Stimulated activated CD8-positive, alpha-beta memory T cell treated with anti-CD3 and anti-CD28 coated beads, Interleukin-4, amount 100 ng/mL, for 48 hours (primary cell): ENCODE data around the gene MST1.
A peak's percentile ranks its signal among the peaks of the same experiment; 100 is the strongest.

ENCODE experiments used
- DNase-seq: peaks from one replicate; pipeline ENCODE4 v3.0.0-alpha.2; 2020

The MST1 gene

DNA sequence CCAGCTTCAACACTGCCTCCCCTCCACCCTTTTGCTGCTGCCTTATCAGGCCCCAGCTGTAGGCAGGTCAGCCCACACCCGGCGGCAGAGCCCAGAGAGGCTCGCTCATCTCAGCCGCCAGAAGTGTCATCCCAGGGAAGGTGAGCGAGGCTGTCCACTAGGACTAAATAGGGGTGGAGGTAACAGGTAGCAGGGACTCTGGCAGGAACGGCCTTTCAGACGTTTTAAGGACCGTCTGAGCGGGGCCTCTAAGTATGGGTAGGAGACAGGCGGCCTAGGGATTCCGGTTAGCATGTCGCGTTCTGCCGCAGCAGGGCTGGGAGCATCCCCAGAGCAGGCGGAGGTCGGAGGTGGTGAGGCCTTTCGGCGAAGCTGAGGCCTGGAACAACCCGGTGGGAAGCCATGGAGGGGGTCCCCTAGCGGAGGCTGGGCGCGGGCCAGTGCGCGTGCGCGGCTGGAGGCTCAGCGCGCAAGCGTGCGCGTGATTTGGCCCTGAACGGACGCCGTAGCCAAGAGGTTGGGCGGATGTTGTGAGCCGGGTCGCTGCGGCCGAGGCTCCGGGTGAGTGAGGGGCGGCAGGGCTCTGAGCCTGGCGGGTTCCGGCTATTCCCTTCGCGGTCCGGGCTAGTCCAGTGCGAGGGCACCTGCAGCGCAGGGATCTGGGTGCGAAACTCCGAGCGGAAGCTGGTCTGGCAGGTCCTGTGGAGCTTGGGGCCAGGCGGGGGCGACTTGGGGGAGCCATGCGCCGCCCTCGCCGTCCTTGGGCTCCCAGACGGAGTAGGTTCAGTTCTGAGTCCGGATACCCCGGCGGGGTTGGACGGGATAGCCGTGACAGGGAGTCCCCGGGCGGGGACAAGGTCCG, at the start of gene MST1, which contains the start of gene RNF123:
MST1 (minus strand) TSS at position 429 of the 862 bp plus-strand sequence. CDS start 783 bp downstream, outside the sequence.
RNF123 (plus strand) TSS at position 512 of the 862 bp plus-strand sequence. CDS start 1,609 bp downstream, outside the sequence.
- DNase-seq: peak; percentile 96

DNA sequence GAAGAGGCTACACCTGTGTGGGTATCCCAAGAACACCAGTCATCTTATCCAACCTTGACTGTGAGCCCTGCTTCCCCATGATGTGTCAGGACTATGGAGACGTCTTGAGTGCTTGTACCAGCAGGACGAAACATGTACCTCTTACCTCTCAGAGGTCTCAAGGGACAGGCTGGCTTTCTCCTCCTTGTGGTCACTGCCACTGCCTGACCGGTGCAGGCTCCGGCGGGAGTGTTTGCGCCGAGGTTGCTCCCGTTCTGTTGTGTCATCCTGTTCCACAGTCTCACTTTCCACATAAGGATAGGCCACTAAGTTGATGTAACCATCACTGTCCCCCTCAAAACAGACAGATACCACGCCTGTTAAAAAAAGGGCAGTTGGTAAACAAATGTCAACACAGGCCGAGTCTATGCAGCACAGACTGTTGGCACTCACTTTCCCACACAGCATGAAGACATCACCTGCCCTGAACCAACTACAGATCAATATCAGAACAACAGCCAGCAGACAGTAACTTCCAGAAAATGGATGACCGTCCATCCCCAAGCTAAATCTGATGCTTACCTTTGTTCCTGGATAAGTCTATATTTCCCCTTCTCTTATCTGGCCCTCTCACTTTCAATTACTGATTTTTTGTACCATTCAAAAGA, 48.9 kb upstream of the MST1 start:
- no peak for DNase-seq

DNA sequence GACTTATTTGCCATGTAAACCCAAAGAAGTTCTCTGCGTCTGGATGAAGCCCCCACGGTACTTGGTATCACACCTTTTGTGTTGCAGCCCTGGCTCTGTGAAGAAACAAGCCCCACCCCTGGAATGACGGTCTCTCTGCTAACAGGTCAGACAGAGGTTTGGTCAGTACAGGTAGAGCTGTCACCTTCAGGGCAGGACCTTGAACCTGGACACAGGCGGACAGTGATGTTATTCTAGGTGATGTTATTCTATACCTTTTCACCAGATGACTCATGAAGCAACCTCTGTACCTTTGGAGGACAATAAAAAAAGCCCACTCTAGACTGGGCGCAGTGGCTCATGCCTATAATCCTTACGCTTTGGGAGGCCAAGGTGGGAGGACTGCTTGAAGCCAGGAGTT, 45.5 kb upstream of the MST1 start:
- DNase-seq: no peak

DNA sequence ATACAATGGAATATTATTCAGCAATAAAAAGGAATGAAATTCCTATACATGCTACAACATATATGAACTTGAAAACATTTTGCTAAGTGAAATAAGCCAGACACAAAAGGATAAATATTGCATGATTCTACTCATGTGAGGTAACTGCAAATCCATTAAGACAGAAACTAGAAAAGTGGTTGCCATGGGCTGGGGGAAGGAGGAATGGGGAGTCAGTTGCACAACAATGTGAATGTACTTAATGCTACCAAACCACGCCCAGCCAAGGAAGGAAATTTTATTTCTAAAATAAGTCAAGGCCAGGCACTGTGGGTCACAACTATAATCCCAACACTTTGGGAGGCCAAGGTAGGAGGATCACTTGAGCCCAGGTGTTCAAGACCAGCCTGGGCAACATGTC, 44.3 kb upstream of the MST1 start:
- no peak for DNase-seq

DNA sequence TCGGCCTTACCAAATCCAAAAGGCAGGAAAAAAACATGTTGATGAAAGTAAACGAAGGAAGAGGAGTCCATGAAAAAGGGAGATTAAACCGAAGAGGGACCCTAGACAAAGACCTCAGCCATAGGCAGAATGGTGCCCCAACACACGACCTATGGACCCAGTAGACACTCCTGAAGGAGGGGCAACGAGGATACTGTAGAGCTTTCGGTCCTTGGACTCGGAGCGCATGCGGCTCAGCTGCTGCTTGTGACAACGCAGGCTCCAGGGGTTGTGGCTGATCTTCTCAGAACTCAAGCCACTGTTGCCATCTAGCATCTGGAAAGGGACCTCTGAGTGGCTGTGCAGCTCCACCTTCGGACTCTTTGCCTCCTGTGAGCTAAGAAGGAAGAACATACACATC, 43.3 kb upstream of the MST1 start:
- DNase-seq: no peak

DNA sequence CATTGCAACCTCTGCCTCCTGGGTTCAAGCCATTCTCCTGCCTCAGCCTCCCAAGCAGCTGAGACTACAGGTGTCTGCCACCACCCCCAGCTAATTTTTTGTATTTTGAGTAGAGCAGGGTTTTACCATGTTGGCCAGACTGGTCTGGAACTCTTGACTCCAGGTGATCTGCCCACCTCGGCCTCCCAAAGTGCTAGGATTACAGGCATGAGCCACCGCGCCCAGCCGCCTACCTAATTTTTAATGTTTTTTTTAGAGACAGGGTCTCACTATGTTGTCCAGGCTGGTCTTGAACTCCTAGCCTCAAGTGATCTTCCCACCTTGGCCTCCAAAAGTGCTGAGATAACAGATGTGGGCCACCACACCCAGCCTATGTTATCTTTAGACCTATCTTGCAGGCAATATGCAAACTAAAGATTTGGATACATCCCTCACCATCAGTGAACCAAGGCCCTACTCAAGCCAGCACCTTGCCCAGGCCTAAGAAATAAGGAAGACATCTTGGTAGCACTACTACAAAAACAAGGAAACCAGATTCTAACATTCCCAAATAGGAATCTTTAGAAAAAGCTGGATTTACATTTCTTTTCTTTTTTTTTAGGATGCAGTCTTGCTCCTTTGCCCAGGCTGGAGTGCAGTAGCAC, 40.8 kb upstream of the MST1 start:
- DNase-seq: no peak

DNA sequence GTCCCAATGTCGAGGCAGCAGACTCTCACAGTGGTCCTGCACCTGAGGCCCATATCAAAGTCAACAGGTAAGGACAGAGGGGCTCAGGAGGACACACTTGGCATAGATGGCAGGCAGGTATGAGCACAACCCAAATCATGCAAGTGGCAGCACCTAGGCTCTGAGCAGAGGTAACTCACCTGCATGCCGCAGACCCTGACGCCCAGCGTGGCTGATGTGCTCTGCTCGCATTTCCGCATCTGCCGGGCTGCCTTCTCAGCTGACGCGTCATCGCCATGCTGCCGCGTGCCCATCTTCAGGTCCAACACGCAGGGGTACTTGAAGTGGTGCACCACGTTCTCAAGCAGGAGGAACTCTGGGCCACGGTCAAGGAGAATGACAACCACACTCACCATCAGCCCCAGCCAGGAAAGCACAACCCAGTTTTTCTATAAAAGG, 38.7 kb upstream of the MST1 start:
- no peak for DNase-seq

DNA sequence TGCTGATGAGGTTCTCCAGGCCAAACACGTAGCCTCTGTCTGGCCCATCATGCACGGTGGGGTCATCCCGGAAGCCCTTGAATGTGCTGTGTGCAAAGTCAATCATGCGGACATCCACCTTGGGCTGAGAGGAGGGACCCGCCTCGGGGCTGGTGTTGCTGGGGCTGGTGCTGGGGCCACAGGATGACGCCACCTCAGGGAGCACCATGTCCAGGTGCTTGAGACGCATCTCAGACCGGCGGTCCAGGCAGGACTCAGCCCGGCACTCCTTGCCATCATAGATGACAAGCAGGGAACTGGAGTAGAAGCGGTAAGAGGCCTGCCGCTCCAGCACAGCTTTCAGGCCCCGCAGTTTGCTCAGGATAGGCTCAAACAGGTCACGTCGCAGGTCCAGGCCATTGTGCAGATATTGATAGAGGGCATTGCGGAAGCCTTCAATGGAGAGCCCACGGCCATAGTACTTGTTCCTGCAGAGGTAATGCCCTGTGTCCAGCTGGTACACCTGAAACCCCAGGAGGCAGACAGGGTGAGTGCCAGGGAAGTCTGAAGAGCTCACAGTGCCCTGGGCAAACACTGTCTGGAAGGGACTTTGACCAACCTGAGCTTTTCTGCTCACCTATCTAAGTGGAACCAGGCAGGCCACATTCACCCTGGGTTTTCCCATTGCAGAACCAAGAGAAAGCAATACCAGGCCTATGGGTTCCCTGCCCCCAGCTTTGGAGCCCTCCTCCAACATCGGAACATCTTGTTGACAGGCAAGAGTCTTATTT, 38.1 kb upstream of the MST1 start:
- no peak for DNase-seq

DNA sequence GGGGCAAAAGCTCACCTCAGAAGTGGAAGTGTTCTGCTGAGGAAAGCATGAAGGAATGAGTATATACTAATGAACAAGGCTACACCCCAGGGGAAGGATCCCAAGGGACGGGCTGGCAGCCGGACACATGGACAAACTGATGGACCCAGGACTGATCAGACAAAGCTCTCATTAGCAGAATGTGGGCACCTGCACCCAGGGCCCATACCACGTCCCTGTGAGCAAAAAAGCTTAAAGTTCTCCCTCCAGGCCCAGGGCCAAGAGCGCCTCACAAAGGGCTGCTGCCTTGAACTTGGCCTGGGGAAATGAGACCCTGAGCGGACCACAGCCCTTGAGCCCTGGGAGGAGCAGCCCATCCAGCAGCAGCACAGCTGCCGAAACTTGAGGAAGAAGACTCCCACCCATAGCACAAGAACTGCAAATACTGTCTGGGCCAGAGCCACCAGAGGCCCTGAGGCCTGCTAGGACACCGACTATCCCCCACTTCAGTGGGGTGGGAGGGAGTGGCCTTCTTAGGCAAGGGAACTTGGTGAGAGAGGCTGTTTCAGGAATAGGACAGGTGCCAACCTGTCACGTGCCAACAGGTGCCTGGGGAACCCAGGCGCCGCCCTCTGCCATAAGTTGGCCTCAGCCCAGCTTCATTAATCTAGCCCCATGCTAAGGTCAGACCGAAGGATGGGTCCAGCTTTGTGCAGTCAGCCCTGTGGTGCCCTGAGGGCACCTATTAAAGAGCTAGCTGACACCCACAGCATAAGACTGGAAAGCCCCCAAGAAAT, 36.8 kb upstream of the MST1 start:
- DNase-seq: no peak

DNA sequence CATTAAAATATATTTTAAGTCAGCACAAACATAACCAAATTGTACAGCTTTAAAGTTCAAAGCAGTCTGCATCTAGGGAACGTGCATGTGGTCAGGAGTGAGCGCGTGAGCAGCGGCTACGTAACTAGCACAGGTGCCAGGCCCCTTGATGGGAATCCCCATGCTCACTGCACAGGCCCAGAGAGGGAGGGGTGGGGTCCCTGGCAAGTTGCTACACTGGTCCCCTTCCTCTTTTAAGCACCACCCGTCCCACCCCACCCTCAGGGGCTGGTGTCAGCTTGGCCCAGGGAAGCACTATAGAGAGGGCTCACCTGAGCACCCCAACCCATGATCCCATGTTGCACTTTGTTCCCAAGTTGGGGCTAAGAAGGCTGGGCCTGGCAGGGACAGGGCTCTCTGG, 35.3 kb upstream of the MST1 start:
- DNase-seq: peak; percentile 47

DNA sequence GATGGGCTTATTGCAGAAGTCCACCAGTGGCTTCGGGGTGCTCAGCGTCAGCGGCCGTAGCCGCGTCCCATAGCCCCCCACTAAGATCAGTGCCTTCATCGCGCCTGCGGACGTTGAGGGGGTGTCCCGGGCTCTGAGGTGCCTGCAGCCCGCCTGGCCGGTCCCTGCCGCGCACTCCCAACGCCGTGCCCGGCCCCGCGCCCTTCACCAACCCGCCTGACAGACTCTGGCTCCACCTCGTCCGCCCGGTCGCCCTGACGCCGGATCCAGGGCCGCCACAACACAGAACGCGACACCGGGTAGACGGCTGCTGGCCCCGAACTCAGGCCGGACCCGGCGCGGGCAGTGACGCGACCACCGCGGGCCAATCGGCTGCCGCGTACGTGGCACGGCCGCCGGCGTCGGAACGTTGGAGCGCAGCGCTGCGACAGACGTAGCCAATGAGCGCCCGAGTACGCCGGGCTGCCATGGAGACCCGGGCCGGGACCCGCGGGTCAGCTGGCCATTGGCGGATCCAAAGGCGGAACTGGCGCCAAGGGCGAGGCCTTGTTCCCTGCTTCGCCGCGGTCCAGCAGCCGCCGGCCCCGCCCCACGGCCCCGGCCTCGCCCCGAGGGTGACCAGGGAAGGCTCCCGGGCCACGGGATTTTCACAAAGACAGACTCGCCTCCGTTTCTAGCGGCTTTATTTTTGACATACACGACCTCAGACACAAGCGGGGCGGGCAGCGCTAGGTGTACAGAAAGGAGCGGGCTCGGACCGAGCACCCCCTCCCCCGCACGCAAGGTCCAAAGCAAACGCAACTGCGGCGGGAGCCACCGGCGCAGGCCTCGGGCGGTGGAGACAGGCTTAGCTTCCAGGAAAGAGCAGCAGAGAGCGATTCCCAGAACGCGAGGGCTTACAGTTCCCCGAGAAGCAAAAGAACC, 34.6 kb upstream of the MST1 start, which contains the start of gene GMPPB:
GMPPB (minus strand) TSS at position 324 of the 924 bp plus-strand sequence; CDS start at position 99, 225 bp downstream.
- peak; percentile 95 for DNase-seq

DNA sequence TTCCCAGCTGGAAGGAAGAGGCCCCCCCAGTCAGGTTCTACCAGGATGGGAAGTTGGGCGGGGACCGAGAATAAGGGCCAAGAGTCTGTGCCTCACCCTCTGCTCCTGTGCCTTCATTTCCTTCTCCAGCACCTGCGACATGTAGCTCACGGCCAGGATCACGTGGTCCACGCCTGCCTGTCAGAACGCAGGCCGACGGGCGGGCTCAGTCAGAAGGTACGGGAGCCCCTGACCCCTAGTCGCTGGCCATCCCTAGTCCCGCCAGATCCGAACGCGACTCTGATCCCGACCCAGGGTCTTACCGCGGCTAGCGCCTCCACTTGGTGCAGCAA, 34.0 kb upstream of the MST1 start:
- DNase-seq: peak; percentile 76

DNA sequence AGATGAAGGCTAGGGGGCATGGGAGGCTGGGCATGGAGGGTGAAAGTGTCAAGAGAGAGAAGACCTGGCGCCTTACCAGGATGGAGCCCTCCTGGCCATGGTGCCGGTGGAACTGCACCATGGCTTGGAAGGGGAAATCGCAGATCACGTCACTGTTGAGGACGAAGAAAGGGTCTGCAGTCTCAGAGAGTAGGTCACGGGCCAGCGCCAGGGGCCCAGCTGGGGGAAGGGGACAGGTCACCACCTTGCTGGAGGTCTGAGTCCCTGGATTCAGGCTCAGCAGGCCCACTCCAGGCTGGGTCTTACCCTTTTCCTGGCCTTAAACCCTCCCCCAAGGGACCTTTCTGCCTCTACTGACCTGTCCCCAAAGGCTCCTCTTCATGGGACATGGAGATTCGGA, 33.6 kb upstream of the MST1 start:
- no peak for DNase-seq

DNA sequence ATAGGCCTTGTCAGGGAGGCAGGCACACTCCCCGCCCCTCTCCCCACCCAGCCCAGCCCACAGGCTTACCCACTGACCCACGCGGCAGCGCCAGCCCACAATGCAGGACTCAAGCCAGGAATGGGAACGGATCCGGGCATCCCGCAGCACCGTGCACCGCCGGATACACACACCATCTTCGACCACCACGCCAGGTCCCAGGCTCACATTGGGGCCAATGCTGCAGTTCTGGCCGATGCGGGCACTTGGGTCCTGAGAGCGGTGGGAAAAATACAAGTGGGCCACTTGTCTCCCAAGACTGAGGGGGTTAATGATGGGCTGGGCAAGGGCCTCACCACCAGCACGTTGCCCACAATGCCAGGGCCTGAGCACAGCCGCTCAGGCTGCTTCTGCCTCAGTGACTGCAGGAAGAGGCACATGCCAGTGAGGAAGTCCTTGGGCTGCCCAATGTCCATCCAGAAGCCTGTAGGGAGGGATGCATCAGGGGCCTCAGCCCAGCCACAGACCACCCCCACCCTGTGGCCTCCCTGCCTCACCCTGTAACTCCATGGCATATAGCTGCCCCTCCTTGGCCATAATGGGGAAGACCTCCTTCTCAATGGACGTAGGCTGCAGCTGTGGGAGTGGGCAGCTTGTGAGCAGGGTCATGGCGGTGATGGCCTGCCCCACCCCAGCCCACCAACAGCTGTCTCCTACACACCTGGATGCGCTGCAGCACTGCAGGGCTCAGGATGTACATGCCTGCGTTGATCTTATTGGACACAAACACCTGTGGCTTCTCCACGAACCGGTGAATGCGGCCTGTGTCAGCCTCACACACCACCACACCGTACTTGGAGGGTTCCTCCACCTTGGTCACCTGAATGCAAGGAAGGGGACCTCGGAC, 32.9 kb upstream of the MST1 start:
- DNase-seq: no peak

DNA sequence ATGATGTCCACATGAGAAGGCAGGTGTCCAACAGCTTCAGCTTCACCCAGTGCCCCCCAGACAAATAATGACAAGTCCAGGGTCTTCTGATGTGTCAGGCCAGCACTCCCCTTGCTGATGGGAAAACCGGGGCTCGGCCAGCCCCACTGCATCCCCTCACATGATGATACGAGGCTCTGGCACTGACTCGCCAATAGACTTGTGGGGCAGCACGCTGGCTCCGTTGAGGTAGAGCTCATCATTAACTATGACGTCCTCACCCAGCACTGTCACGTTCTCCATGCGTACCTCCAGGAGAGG, 32.3 kb upstream of the MST1 start:
- no peak for DNase-seq

DNA sequence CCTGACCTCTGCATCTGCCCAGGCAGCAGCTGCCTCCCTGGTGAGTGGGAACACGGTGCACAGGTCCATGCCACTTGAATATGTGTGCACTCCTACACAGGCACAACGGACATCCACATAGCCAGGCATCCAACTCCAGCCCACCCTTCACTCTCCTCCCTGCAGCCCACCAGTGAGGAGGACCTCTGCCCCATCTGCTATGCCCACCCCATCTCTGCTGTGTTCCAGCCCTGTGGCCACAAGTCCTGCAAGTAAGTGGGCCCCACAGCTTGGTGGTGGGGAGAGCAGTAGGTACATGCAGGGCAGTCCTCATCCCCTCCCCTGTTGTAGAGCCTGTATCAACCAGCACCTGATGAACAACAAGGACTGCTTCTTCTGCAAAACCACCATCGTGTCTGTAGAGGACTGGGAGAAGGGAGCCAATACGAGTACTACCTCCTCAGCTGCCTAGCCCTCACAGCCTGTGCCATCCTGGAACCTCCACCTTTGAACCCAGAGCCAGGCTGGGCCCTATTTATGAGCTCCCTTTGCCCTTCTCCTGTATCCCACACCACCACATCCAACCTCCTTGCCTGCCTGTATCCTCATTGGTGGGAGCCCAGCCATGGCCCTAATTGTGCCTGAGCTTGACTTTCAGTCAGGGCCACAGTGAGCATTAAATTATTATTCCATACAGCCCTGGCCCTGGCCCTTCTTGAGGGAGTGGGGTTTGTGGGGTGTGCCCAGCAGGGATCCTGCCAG, 31.8 kb upstream of the MST1 start:
- DNase-seq: no peak

DNA sequence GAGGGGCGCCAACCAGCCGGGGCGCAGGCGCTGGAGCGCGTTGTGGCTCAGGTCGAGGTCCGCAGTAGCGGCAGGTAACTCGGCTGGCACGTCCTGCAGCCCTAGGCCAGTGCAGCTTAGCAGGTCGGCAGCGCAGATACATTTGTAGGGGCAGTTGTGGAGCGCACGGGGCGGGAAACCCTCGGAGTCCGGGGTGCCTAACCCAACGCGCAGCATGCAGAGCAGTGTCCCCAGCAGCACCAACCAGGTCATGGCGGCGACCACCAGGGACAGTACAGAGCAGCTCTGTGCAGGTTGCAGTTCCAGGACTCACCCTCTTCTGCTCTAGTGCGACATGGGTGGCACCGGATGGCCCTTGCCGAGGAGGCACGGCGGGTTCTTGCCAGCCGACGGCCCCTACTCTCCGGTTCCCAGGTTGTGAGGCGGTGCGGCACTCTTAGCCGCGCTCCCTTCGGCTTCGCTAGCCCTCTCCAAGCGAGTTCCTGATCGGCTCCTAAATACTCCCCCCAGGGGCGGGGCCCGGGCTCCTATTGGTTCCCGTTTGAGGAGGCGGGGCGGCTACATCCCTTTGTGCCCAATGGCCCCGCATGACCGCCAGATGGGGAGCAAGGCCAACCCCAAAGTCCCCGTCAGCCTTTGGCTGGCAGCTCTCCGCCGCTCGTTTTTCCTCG, 30.1 kb upstream of the MST1 start, which contains the start of gene AMIGO3:
AMIGO3 (minus strand) TSS at position 471 of the 671 bp plus-strand sequence; CDS start at position 252, 219 bp downstream.
- peak; percentile 97 for DNase-seq

DNA sequence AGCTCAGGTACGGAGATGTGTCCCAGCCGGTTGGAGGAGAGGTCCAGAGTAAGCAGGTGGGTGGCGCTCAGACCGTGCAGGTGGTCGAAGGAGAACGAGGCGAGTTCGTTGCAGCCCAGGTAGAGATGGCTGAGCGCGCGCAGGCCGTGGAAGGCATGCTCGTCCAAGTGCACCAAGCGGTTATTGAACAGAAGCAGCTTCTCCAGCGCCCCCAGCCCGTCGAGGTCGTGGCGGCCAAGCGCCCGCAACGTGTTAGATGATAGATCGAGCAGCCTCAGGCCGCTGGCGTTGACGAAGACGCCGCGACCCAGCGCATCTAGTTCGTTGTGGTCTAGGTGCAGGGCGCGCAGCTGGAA, 29.6 kb upstream of the MST1 start:
- peak; percentile 46 for DNase-seq
